Bronchial epithelial cell (primary cell): Measurements from ENCODE around the gene MTR. TPM values are rescaled to one million over a fixed set of nuclear protein-coding genes. Genes with fewer than 3 reads are reported as not detected.

ENCODE experiments used
- DNase-seq: peaks from one replicate; pipeline ENCODE4 v3.0.0-alpha.2; 2010; ENCODE audit warnings: low read depth
- FAIRE-seq: peaks from 2 replicates; lab custom pipeline; 2011; peaks lifted over from hg19 to GRCh38; lab: Jason Lieb, UNC
- H3K27me3 ChIP-seq: 2 replicates; pipeline ENCODE4 v1.5.1; 2011; ENCODE audit warnings: low read length; ENCODE audit not compliant: control insufficient read depth, insufficient read depth
- H3K36me3 ChIP-seq: 2 replicates; pipeline ENCODE4 v1.5.1; 2011; ENCODE audit warnings: low read length; ENCODE audit not compliant: control insufficient read depth, insufficient read depth
- H3K4me3 ChIP-seq: 2 replicates; pipeline ENCODE4 v1.5.1; 2011; ENCODE audit warnings: mild to moderate bottlenecking, low read depth, low read length, control low read depth
- total RNA-seq: library from RNA; depleted of rRNA; stranded (reverse); fragments of >200 nt; gene quantifications from 2 replicates; pipeline ENCODE4 v1.2.1, GENCODE V29; 2014
- TF ChIP-seq, protein P1 (sequence below): IDR thresholded peaks from 2 replicates; pipeline ENCODE4 v1.5.1; 2011; ENCODE audit warnings: mild to moderate bottlenecking, moderate library complexity, low read length, control low read depth, inconsistent platforms; ENCODE audit not compliant: insufficient read depth, severe bottlenecking

Gene MTR
- total RNA-seq = 13.1 and 13.4 TPM in 2 replicates

DNA sequence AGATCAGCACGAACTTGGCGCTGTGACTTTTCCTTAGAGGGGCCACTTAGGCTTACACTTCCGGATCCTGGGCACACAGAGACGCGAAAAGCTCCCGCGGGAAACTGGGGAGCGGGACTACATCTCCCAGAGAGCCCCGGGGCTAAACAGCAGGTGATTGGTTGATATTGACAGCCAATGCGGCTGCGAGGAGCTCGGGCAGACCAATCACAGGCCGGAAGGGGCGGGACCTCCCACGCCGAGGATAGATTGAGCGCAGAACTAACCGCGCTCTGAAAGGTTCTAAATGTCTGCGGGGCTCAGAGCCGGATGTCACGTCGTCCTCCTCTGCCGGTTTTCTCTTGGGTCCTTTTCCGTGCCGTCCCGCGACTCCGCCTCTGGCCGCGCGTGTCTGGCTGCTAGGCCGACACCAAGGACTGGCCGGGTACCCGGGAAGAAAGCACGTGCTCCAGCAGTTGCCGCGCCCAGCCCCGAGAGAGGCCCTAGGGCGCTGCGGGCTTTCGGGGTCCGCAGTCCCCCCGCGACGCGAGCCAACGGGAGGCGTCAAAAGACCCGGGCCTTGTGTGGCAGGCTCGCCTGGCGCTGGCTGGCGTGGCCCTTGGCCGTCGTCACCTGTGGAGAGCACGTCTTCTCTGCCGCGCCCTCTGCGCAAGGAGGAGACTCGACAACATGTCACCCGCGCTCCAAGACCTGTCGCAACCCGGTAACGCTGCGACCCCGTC lies at the start of gene MTR:
MTR (plus strand) TSS at position 258 of the 722 bp plus-strand sequence; CDS start at position 670, 412 bp downstream.
- DNase-seq (peak; percentile 92), FAIRE-seq (peak; percentile 83)
- Histone ChIP-seq H3K36me3 (no peaks in the 10 kb centered on the region), H3K27me3 (no peaks in the 10 kb centered on the region), H3K4me3 (peak within 1 kb of the TSS; percentile 98)
- TF ChIP-seq, protein P1, sequence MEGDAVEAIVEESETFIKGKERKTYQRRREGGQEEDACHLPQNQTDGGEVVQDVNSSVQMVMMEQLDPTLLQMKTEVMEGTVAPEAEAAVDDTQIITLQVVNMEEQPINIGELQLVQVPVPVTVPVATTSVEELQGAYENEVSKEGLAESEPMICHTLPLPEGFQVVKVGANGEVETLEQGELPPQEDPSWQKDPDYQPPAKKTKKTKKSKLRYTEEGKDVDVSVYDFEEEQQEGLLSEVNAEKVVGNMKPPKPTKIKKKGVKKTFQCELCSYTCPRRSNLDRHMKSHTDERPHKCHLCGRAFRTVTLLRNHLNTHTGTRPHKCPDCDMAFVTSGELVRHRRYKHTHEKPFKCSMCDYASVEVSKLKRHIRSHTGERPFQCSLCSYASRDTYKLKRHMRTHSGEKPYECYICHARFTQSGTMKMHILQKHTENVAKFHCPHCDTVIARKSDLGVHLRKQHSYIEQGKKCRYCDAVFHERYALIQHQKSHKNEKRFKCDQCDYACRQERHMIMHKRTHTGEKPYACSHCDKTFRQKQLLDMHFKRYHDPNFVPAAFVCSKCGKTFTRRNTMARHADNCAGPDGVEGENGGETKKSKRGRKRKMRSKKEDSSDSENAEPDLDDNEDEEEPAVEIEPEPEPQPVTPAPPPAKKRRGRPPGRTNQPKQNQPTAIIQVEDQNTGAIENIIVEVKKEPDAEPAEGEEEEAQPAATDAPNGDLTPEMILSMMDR = no peak

DNA sequence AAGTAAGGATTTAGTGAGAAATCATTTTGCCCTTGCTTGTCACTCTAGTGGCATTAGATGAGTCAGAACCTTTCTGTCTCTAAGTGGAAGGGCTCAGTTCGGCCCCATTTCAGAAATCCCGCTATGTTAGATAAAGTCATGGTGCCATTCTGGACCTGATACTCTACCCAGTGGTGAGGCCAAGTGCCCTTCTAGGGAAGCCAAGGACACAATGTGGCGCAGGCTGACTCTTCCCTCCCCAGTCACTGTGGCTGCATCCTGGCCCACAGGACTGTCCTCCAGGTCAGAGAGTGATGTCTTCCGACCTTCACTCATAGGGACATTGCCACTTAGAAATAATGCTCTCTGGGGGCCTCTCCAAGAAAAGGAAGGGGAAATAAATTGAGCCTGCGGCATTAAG lies 48.3 kb upstream of the MTR start:
- FAIRE-seq = no peak
- Histone ChIP-seq H3K36me3 (no peaks in the 10 kb centered on the region), H3K4me3 (no peak overlapping the region), H3K27me3 (no peaks in the 10 kb centered on the region)
- TF ChIP-seq, protein P1 = no peak
- no peak for DNase-seq

DNA sequence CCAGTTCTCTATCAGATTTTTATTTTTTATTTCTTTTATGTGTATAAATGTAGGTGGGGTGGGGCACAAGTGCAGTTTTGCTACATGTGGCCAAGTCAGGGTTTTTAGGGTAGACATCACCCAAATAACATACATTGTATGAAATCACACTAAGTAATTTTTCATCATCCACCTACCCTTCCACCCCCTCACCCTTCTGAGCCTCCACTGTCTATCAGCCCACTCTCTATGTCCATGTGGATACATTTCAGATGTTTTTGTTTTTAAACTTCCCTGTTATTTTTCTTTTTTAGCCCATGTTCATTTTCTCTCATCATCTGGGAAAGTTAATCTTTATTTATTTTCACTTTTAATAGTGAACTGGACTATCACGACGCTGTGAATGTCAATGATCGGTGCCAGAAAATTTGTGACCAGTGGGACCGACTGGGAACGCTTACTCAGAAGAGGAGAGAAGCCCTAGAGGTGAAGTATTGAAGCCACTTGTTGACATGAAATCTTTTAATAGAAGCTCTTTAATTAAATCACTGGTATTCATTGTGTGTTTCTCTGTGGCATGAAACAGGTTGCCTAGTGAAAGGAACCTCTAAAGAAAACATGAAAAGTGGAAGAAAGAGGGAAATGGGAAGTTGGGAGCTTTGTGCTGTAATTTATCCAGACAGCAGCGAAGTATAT lies 47.6 kb upstream of the MTR start:
- H3K27me3 ChIP-seq = no peaks in the 10 kb centered on the region

DNA sequence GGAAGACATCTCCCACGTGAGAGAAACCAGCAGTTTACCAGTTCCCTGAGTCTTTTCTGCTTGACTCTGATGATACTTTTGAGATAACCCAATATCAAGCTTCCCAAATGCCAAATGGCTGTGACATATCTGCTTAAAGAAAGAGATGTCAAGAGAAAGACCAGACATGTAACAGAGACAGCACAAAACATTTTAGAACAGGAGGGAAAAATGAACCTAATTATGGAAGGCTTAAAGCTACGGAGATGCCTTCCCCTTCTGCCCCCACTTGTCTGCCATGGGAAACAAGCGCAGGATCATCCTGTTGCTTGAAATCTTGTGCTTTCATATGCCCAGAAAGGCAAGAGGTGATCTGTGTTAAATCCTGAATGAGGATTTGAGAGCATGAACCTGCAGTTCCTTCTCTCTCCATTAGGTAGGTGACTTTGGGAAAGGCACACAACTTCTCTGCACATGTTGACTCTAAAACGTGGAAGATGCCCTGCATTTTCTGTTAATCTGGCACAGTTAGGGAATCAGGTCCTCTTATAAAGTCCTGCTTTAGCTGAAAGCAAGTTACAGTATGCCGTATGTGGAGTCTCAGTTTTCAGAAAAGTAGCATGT lies 46.7 kb upstream of the MTR start:
- Histone ChIP-seq H3K36me3 (no peaks in the 10 kb centered on the region), H3K27me3 (no peaks in the 10 kb centered on the region), H3K4me3 (no peak overlapping the region)
- FAIRE-seq = no peak
- DNase-seq = no peak
- TF ChIP-seq, protein P1 = no peak

More for the DNA sequence above, 47.6 kb upstream of the MTR start:
- Histone ChIP-seq H3K4me3 (no peak overlapping the region), H3K36me3 (no peaks in the 10 kb centered on the region)
- no peak for FAIRE-seq
- TF ChIP-seq, protein P1 = no peak
- no peak for DNase-seq

DNA sequence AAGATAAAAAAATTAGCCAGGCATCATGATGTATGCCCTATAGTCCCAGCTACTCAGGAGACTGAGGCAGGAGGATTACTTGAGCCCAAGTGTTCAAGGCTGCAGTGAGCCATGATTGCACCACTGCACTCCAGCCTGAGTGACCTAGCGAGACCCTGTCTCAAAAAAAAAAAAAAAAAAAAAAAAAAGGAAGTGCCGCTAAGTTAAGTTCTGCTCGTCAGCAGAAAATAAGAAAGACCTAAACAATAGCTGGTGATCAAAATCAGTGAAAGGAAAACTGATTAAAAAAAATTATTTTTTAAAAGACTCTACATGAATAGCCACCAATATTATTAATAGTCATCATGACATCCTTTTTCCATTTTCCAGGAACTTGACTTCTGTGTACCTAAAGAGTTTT lies 44.2 kb upstream of the MTR start:
- no peak for DNase-seq
- no peak overlapping the region for H3K4me3 ChIP-seq
- no peak for FAIRE-seq
- TF ChIP-seq, protein P1 = no peak
- H3K27me3 ChIP-seq = no peaks in the 10 kb centered on the region
- no peaks in the 10 kb centered on the region for H3K36me3 ChIP-seq
